ENCODE results near the gene OTUD7B. TPM values are rescaled to one million over a fixed set of nuclear protein-coding genes. Genes with fewer than 3 reads are reported as not detected.

Gene OTUD7B
- total and polyA plus RNA-seq, 2 of the 8 experiments (the other 6 are each of a cell fraction or from before 2014, with no cell fraction given): 4.2 to 21.5 TPM

DNA sequence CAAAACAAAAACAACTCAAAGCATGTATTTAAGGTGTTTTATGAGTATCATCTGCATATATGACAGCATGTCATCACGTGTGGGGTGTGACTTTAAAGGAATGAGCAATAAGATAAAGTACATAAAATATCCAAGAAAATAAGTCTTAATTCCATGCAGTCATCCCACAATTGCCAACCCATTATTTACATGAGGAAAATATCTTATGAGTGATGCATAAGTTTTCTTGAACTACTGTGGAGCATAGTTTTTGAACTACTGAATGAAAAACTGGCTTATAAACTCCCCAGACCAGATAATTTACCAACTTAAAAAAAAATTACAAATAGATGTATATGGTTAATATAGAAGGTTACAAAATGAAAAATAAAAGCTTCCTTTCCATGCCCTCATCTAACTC, 44.1 kb downstream of the OTUD7B start:
- H2BK15ac ChIP-seq (ENCODE audit: low read length): no peak overlapping the region
- H2BK5ac ChIP-seq (ENCODE audit: low read depth, low read length): no peak overlapping the region
- H3K56ac ChIP-seq (replicated peaks; ENCODE audit: insufficient read length, low read depth, low read length): no peak overlapping the region
- no peak overlapping the region for H3K4me3 ChIP-seq (ENCODE audit: extremely low read depth in 1 of 4, insufficient read depth in 2 of 4, low read depth in 3 of 4, low read length in 4 of 4)
- ChIA-PET CTCF (ENCODE audit: partially characterized antibody) (interaction anchor here (1.2 kb wide), 2 partner anchors 21 to 221 kb away, joined by 3 to 5 read pairs; no protein-coding TSS in a partner anchor), POLR2A (ENCODE audit: partially characterized antibody) (no interaction called here)
- H3K23me2 ChIP-seq (ENCODE audit: low read depth, low read length): no peaks in the 10 kb centered on the region
- peaks cover 7 to 40% (median 28%) of the 10 kb centered on the region in 4 experiments for H3K36me3 ChIP-seq (ENCODE audit: control insufficient read depth in 2 of 4, insufficient read depth in 4 of 4, low read length in 3 of 4)
- H3K4ac ChIP-seq (replicated peaks; ENCODE audit: insufficient read length, low read depth, low read length): no peak overlapping the region
- FAIRE-seq: no peak
- H2AFZ ChIP-seq (ENCODE audit: low read length): no peak overlapping the region
- H3K9ac ChIP-seq (replicated peaks in 1 of 4; ENCODE audit: extremely low read depth in 1 of 4, low read depth in 3 of 4, low read length in 3 of 4): no peak overlapping the region
- H4K8ac ChIP-seq (ENCODE audit: extremely low read depth, insufficient read depth, low read length): no peak overlapping the region
- no peak overlapping the region for H2BK20ac ChIP-seq (ENCODE audit: low read length)
- TF ChIP-seq CTBP2 (IDR thresholded peaks at IDR 0.05; ENCODE audit: borderline replicate concordance, insufficient read depth, insufficient read length, low read length): no peak
- no peak for TF ChIP-seq RBBP5 (IDR thresholded peaks at IDR 0.05; ENCODE audit: borderline replicate concordance, low read depth, low read length)
- TF ChIP-seq ASH2L (IDR thresholded peaks at IDR 0.05; ENCODE audit: low read length): no peak
- no peak for TF ChIP-seq HDAC2 (IDR thresholded peaks at IDR 0.05; ENCODE audit: borderline replicate concordance in 1 of 2, low read depth in 2 of 2, low read length in 2 of 2)
- no peak for TF ChIP-seq RNF2 (IDR thresholded peaks at IDR 0.05; ENCODE audit: borderline replicate concordance, low read depth, low read length, missing control alignments, poor library complexity, severe bottlenecking)
- TF ChIP-seq SP4 (IDR thresholded peaks at IDR 0.05; ENCODE audit: low read length): no peak
- TF ChIP-seq RXRA (IDR thresholded peaks at IDR 0.05; ENCODE audit: insufficient read depth, low read depth, low read length): no peak
- TF ChIP-seq TBP (IDR thresholded peaks at IDR 0.05; ENCODE audit: low read depth, low read length): no peak
- no peak for TF ChIP-seq SIN3A (conservative IDR thresholded peaks at IDR 0.05 in 1 of 2, IDR thresholded peaks at IDR 0.05 in 1 of 2; ENCODE audit: low read depth in 1 of 2, low read length in 2 of 2)
- no peaks in the 10 kb centered on the region for H3K79me2 ChIP-seq (ENCODE audit: control insufficient read depth in 1 of 2, insufficient read depth in 2 of 2, low read length in 2 of 2)
- no peak overlapping the region for H2BK120ac ChIP-seq (replicated peaks; ENCODE audit: low read depth, low read length)
- H3K27ac ChIP-seq (ENCODE audit: low read depth, low read length): no peak overlapping the region
- no peak overlapping the region for H3K18ac ChIP-seq (ENCODE audit: extremely low read depth, low read length)
- no peaks in the 10 kb centered on the region for H3K9me3 ChIP-seq (ENCODE audit: insufficient read depth in 2 of 2, low read depth in 1 of 2, low read length in 1 of 2)
- no peak for DNase-seq (ENCODE audit: low read depth in 1 of 2, low spot score in 2 of 2)
- H3K4me1 ChIP-seq (replicated peaks in 1 of 4; ENCODE audit: control insufficient read depth in 3 of 4, insufficient read depth in 4 of 4, low read length in 3 of 4): no peaks in the 10 kb centered on the region
- no peak overlapping the region for H4K91ac ChIP-seq (replicated peaks; ENCODE audit: insufficient read length, low read length)
- H4K5ac ChIP-seq (ENCODE audit: insufficient read length, low read depth, low read length): no peak overlapping the region
- no peak overlapping the region for H2BK12ac ChIP-seq (ENCODE audit: low read depth, low read length)
- no peak overlapping the region for H3K4me2 ChIP-seq (ENCODE audit: insufficient read depth in 1 of 2, low read depth in 2 of 2, low read length in 2 of 2)
- H4K20me1 ChIP-seq (replicated peaks in 1 of 2; ENCODE audit: control insufficient read depth in 1 of 2, insufficient read depth in 2 of 2, low read length in 2 of 2): no peaks in the 10 kb centered on the region
- no peak overlapping the region for H3K14ac ChIP-seq (ENCODE audit: insufficient read length)
- no peak overlapping the region for H2AK5ac ChIP-seq (ENCODE audit: low read depth, low read length)
- WGBS, 2 experiments (ENCODE audit: extremely low coverage in 1 of 2, insufficient coverage in 1 of 2, insufficient read length in 1 of 2, insufficient replicate concordance in 2 of 2, low coverage in 1 of 2, low lambda C conversion rate in 2 of 2, missing lambda C conversion rate in 1 of 2): 89% methylated on average over 1 of the region's 1 CpG; no CpG with 5 or more reads in 1 of the 2 experiments
- H3K23ac ChIP-seq (ENCODE audit: insufficient read length): no peak overlapping the region
- H3K79me1 ChIP-seq (ENCODE audit: low read depth, low read length): no peaks in the 10 kb centered on the region
- no peaks in the 10 kb centered on the region for H3K27me3 ChIP-seq (replicated peaks in 1 of 4; ENCODE audit: control insufficient read depth in 3 of 4, extremely low read depth in 1 of 4, insufficient read depth in 3 of 4, low read length in 3 of 4)

All from H1 (cell line).